Right renal pelvis (tissue), 4 donors: ENCODE data around the gene BHLHE23. TPM values are rescaled to one million over a fixed set of nuclear protein-coding genes. Genes with fewer than 3 reads are reported as not detected.

Experiments
- DNase-seq, 4 donors: peaks; one replicate each; pipeline ENCODE4 v3.0.0-alpha.2; 2013; ENCODE audit warnings: low read depth in 4 of 4, low spot score in 3 of 4, missing footprints in 1 of 4
- polyA plus RNA-seq, 4 donors: library from polyadenylated mRNA; unstranded; fragments of 120-200 nt; gene quantifications; one replicate each; pipeline ENCODE4 v1.2.1, GENCODE V29; 2013; ENCODE audit not compliant: insufficient read length in 4 of 4

The BHLHE23 gene
- polyA plus RNA-seq, 4 donors = 0.08 TPM; not detected in 3

- no peak for DNase-seq
Measured at GRCh38 chr20:62975812-62976508, 30.8 kb downstream of the BHLHE23 start.

GRCh38 chr20:62975251-62975760 is 31.5 kb downstream of the BHLHE23 start:
- DNase-seq = no peak

DNA sequence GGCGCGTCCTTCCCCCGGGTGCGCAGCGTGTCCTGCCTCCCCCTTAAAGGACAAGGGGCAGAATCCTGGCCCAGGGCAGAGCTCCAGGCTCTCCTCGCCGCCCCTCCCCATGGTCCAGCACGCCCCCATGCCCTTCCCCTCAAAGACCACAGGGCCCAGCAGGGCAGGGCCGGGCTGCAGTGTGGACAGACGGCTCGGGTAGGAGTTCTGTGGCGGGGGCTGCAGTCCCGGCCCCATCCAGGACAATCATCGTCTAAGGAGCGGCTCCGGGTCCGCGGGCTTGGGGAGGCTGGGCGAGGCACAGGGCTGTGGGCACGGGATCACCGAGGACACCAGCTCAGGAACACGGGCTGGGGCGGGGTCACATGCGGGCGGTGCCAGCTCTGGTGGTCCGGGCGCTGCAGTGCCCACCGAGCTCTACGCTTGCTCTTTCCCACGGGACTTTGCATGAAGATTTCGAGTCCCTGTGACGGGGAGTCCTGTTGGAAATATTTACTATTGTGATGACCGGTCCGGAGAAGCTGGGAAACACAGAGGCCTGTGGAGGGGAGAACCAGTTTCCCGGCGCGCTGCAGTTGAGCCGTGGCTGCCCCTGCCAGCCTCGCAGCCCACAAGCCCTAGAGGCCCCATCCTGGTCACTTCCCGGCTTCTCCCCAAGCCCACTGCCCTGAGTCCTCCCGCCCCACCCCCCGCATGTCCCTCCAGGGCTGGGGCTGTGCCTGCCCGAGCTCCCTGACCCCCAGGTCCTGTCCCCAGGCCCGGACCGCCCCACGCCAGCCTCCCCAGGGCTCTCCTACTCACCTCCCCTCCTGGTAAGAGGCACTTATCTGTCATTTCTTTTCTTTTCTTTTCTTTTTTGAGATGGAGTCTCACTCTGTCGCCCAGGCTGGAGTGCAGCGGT is 33.7 kb downstream of the BHLHE23 start:
- DNase-seq = no peak

GRCh38 chr20:62971950-62972844 is 34.6 kb downstream of the BHLHE23 start:
- DNase-seq = peak; percentile 48 to 78 (median 62)

GRCh38 chr20:62971211-62971949 is 35.4 kb downstream of the BHLHE23 start:
- no peak for DNase-seq

- no peak for DNase-seq
Measured at GRCh38 chr20:62970307-62971210, 36.2 kb downstream of the BHLHE23 start.

DNA sequence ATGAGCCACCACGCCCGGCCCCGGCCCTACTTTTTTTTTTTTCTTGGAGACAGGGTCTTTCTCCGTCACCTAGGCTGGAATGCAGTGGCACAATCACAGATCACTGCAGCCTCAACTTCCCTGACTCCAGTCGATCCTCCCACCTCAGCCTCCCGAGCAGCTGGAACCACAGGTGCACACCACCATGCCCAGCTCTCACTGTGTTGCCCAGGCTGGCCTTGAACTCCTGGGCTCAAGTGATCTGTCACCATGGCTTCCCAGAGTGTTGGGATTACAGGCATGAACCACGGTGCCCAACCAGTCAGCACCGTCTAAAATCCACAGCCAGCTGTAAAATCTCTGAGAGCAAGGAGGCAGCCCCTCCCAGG is 36.8 kb downstream of the BHLHE23 start:
- DNase-seq = no peak

DNA sequence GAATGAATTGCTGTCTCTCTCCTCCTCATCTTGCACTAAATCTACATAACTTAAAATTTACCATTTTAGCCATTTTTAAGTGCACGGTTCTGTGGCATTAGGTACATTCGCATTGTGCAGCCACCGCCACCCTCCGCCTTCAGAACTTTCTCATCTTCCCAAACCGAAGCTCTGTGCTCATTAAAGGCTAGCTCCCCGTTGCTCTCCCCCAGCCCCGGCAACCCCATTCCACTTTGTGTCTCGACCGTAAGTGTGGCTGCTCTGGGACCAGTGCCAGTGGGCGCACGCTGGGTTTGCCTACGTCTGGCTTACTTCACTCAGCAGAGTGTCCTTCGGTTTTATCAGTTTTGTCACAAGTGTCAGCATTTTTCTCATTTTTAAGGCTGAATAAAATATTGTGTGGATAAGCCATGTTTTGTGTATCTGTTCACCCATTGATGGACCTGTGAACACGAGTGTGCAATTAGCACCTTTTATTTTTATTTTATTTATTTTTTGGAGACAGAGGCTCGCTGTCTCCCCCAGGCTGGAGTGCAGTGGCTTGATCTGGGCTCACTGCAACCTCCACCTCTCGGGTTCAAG is 37.5 kb downstream of the BHLHE23 start:
- DNase-seq = no peak

DNA sequence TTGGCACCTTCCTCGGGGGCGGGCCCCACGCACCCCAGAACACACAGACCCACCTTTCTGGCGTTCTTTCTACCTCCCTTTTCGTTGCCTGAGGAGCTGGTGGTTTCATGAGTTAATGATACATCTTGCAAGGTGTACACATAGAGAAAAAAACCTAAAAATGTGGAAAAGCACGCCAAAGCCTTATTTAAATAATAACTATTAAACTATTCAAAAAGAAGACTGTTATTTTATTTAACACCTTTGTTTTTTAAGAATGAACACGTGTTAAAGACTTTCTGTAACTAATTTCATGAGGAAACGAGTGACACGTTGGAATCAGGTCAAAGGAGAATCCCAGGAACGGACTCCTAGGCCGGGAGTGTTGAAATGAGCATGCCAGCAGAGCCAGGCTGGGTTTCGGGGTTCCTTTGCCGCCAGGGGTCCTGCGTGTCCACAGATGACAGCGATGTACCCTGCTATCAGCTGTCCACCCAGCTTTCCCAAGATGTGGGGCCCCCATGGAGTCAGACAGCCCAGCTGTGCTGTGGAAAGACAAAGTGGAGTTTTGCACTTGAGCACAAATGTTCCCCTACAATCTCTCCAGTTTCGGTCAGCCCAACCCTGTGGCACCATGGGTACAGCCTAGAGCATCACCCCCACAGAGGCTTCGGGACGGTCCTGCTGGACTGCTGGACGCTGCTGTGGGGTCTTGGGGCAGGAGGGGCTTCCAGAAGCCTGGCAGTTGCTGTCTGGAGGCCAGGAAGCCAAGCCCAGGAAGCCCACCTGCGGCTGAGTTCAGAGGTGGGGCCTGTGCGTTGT is 38.2 kb downstream of the BHLHE23 start:
- no peak for DNase-seq

GRCh38 chr20:62967628-62968351 is 39.0 kb downstream of the BHLHE23 start:
- no peak for DNase-seq

- no peak for DNase-seq
Measured at GRCh38 chr20:62967149-62967501, 39.6 kb downstream of the BHLHE23 start.

DNA sequence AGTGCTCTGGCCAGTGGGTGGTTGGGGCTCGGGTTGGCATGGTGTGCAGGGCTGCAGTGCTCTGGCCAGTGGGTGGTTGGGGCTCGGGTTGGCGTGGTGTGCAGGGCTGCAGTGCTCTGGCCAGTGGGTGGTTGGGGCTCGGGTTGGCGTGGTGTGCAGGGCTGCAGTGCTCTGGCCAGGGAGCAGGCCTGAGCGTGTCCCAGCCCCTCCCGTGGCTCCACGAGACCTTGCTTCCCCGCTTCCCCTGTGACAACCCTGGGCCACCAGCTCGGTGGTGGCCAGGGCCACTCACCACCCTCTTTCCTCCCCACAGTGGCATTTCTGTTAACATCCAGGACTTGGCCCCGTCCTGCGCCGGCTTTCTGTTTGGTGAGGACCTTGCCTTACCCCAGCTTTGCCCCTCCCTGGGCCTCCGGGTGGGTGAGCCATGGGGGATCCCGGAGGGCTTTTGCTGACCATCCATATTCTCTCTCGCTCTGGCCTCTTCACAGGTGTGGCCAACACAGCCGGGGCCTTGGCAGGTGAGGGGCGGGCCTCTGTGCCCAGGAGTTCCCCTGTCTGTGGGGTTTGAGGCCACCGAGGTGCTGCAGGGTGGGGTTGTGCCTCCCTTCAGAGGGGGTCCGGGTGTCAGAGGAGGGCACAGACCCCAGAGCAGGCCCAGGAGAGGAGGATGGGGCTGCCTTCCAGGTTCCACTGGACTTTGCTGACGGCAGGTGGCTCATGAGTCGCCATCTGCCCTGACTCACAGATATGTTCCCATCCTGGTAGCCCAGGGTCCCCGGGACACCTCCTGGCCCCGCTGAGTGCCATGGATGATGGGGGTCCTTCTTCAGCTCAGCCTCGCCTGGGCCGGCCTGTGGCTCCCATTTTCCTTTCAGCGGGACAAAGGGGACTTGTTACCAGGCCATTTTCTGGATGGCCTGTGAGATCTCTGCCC is 40.3 kb downstream of the BHLHE23 start:
- no peak for DNase-seq

DNA sequence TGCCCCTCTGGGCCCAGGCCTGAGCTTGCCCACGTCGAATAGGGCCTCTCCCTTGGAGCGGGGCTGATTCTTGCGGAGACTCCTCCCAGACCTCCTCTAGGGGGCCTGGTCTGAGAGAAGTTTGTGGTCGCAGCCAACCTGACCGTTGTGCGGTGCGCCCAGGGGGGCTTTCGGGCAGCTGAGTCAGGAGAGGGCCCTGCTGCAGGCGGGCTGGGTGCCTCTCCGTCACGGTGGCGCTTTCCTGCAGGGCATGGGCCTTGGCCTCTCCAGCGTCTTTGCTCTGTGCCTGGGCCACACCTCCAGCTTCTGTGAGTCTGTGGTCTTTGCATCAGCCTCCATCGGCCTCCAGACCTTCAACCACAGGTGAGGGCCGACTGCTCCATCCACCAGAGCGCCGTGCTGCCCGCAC is 41.4 kb downstream of the BHLHE23 start:
- DNase-seq = no peak

GRCh38 chr20:62964700-62965099 is 42.1 kb downstream of the BHLHE23 start:
- no peak for DNase-seq

DNA sequence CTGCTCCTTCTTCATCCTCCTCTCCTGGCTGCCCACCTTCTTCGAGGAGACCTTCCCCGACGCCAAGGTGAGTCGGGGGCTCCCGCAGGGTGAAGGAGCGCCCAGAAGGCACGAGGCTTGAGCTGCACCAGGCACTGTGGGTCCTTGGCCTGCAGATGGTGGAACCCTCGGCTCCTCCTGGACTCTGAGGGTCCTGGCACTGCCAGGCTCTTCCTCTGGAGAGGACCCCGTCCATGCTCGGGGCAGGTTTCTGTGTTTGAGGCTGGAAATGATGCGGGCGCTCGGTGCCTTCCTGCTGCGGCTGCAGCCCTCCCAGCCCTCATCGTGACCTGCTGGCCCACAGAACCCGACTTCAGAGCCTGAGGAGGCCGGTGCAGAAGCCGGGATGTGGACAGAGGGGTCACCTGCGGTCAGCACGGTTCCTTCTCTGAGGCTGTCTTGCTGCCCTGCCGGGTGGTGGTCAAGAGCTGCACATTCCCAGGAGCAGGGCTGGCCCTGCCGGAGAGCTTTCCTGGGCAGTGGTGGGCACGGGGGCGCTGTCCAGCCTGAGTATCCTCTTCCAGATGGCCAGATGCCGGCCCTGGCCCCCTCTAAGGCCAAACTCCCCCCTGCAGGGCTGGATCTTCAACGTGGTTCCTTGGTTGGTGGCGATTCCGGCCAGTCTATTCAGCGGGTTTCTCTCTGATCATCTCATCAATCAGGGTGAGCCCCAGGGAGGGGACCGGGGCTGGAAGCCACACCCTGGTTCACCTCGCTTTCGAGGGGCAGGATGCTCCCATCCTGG is 43.0 kb downstream of the BHLHE23 start:
- no peak for DNase-seq
